HepG2 (cell line): ENCODE measurements around the gene TXNL4A. TPM values are rescaled to one million over a fixed set of nuclear protein-coding genes. Genes with fewer than 3 reads are reported as not detected.

ENCODE experiments used
- BRD4 ChIP-seq: sonication (generic); formaldehyde crosslinking; IDR thresholded peaks from 2 replicates; pipeline ENCODE4 v1.4.0; 2020; ENCODE audit warnings: missing genetic modification reagents
- CBX1 ChIP-seq: IDR thresholded peaks from one replicate; pipeline ENCODE4 v1.6.1; 2016; ENCODE audit warnings: antibody characterized with exemption, low read depth
- HOXA3 ChIP-seq: sonication (generic); formaldehyde crosslinking; IDR thresholded peaks from 2 replicates; pipeline ENCODE4 v1.5.0; 2020; ENCODE audit warnings: missing genetic modification reagents
- IRF2 ChIP-seq: IDR thresholded peaks from 2 replicates; pipeline ENCODE4 v1.6.1; 2018; ENCODE audit warnings: missing genetic modification reagents, missing compliant biosample characterization
- NFE2L2 ChIP-seq: fragments of 150-350 bp; IDR thresholded peaks from 2 replicates; pipeline ENCODE4 v1.6.1; 2014; ENCODE audit warnings: low read length
- NR1H2 ChIP-seq: sonication (generic); formaldehyde crosslinking; IDR thresholded peaks from 2 replicates; pipeline ENCODE4 v1.8.1; 2022; ENCODE audit warnings: low read depth, missing genetic modification reagents, borderline replicate concordance
- RXRB ChIP-seq: IDR thresholded peaks from 2 replicates; pipeline ENCODE4 v1.6.1; 2016; ENCODE audit warnings: borderline replicate concordance, missing genetic modification reagents, missing compliant biosample characterization
- SOX6 ChIP-seq, 2 experiments: fragments of 450-650 bp in 1 of 2; sonication (generic) in 1 of 2; formaldehyde crosslinking in 1 of 2; IDR thresholded peaks; 2 replicates each; pipeline versions ENCODE4 v1.4.0 to v1.6.1; 2017 to 2020; ENCODE audit warnings: antibody characterized with exemption in 1 of 2, mild to moderate bottlenecking in 1 of 2, missing genetic modification reagents in 1 of 2
- TGIF2 ChIP-seq: IDR thresholded peaks from 2 replicates; pipeline ENCODE4 v1.6.1; 2016; ENCODE audit warnings: control low read depth, missing compliant biosample characterization
- TOE1 ChIP-seq: sonication (generic); formaldehyde crosslinking; IDR thresholded peaks from 2 replicates; pipeline ENCODE4 v1.4.0; 2020; ENCODE audit warnings: mild to moderate bottlenecking, missing genetic modification reagents
- ZNF546 ChIP-seq: sonication (generic); formaldehyde crosslinking; conservative IDR thresholded peaks from 2 replicates; pipeline ENCODE4 v1.8.1; 2023; ENCODE audit warnings: mild to moderate bottlenecking, missing genetic modification reagents
- ZNF550 ChIP-seq: sonication (generic); formaldehyde crosslinking; IDR thresholded peaks from 2 replicates; pipeline ENCODE4 v1.4.0; 2020; ENCODE audit warnings: mild to moderate bottlenecking, missing genetic modification reagents, borderline replicate concordance
- ZNF577 ChIP-seq: sonication (generic); formaldehyde crosslinking; IDR thresholded peaks from 2 replicates; pipeline ENCODE4 v1.4.0; 2020; ENCODE audit warnings: mild to moderate bottlenecking, low read depth, missing genetic modification reagents, borderline replicate concordance
- ZNF605 ChIP-seq: sonication (generic); formaldehyde crosslinking; IDR thresholded peaks from 2 replicates; pipeline ENCODE4 v1.8.0; 2022; ENCODE audit warnings: mild to moderate bottlenecking, missing genetic modification reagents
- ZNF749 ChIP-seq: sonication (generic); formaldehyde crosslinking; IDR thresholded peaks from 2 replicates; pipeline ENCODE4 v1.8.0; 2022; ENCODE audit warnings: mild to moderate bottlenecking, missing genetic modification reagents, moderate library complexity, borderline replicate concordance
- ZNF891 ChIP-seq: sonication (generic); formaldehyde crosslinking; IDR thresholded peaks from 2 replicates; pipeline ENCODE4 v1.5.0; 2020; ENCODE audit warnings: mild to moderate bottlenecking, missing genetic modification reagents
- polyA plus RNA-seq, 8 experiments: library from polyadenylated mRNA; depleted of rRNA in 3 of 8; stranded (reverse) in 7 of 8; unstranded in 1 of 8; fragments of >200 nt; fragmentation: Illumina TruSeq in 4 of 8; extraction: Trizol in 4 of 8; gene quantifications; 2 replicates each; pipeline versions ENCODE4 v1.2.1 to v1.2.3, GENCODE V29; 2011 to 2016; ENCODE audit warnings: low read depth in 4 of 8, missing spikeins in 1 of 8, mixed read lengths in 1 of 8; ENCODE audit not compliant: insufficient read depth in 1 of 8
- total RNA-seq, 5 experiments: library from RNA; depleted of rRNA; stranded (reverse); fragments of >200 nt; fragmentation: Illumina TruSeq; extraction: Trizol; gene quantifications; 2 replicates each; pipeline ENCODE4 v1.2.3, GENCODE V29; 2016; ENCODE audit warnings: low read depth in 1 of 5
- TF ChIP-seq, protein P1 (sequence below): sonication (generic); formaldehyde crosslinking; IDR thresholded peaks from 2 replicates; pipeline ENCODE4 v1.4.0; 2020; ENCODE audit warnings: mild to moderate bottlenecking, missing genetic modification reagents
- TF ChIP-seq, protein P2 (sequence below): IDR thresholded peaks from 2 replicates; pipeline ENCODE4 v1.6.1; 2012; ENCODE audit warnings: inconsistent platforms
- TF ChIP-seq, protein P3 (sequence below): sonication (generic); formaldehyde crosslinking; IDR thresholded peaks from 2 replicates; pipeline ENCODE4 v1.4.0; 2020; ENCODE audit warnings: missing genetic modification reagents; ENCODE audit errors: not compliant biosample characterization
- TF ChIP-seq, protein P4 (sequence below): sonication (generic); formaldehyde crosslinking; IDR thresholded peaks from 2 replicates; pipeline ENCODE4 v1.8.1; 2023; ENCODE audit warnings: missing genetic modification reagents, mild to moderate bottlenecking, borderline replicate concordance
- TF ChIP-seq, protein P5 (sequence below): sonication (generic); formaldehyde crosslinking; IDR thresholded peaks from 2 replicates; pipeline ENCODE4 v1.9.0; 2022; ENCODE audit warnings: missing genetic modification reagents, mild to moderate bottlenecking, borderline replicate concordance
- TF ChIP-seq, protein P6 (sequence below): sonication (generic); formaldehyde crosslinking; conservative IDR thresholded peaks from 2 replicates; pipeline ENCODE4 v1.5.0; 2020; ENCODE audit warnings: missing genetic modification reagents

Gene TXNL4A
- total and polyA plus RNA-seq, 2 of the 13 experiments (the other 11 are each of a cell fraction or from before 2014, with no cell fraction given): 172 to 202 TPM

DNA sequence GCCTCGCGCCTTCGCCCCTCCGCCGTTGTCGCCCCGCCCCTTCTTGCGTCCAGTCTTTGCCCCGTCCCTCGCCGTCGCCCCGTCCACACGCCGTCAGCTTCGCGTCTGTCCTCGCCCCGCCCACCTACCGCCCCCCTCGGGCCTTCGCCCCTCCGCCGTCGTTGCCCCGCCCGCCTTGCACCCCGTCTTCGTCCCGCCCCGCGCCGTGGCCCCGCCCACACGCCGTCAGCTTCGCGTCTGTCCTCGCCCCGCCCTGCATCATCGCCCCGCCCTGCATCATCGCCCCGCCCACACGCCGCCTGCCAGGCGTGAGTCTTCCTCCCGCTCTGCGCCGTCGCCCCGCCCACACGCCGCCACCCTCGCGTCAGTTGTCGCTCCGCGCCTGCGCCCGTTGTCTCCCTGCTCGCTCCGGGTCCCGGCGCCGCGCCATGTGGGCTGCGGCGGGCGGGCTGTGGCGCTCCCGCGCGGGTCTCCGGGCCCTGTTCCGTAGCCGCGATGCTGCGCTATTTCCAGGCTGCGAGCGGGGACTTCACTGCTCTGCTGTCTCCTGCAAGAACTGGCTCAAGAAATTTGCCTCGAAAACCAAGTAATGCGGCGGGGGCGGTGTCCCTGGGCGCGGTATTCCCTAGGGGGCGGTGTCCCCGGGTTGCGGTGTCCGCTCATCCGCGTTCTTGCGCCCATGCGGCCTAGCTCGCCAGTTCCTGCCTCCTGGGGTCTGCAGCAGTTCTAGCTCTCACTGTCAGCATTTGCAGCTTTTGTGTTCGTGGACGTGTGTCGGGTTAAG lies 45.9 kb upstream of the TXNL4A start, which contains the start of gene RBFA (continued):
- TF ChIP-seq ZNF577 (CRISPR knock-in tag): no peak
- peak; percentile 50; the same call in 1 of the 2 replicates for TF ChIP-seq ZNF605
- TF ChIP-seq BRD4 (CRISPR knock-in tag): no peak
- TF ChIP-seq ZNF891: peak; percentile 71
- TF ChIP-seq ZNF749 (CRISPR knock-in tag): peak; percentile 60; the same call in 1 of the 2 replicates
- TF ChIP-seq, protein P1, sequence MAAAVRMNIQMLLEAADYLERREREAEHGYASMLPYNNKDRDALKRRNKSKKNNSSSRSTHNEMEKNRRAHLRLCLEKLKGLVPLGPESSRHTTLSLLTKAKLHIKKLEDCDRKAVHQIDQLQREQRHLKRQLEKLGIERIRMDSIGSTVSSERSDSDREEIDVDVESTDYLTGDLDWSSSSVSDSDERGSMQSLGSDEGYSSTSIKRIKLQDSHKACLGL (CRISPR knock-in tag): peak; percentile 96
- TF ChIP-seq SOX6 (IDR thresholded peaks at IDR 0.05): no peak
- peak; percentile 40; the same call in 1 of the 2 replicates for TF ChIP-seq SOX6 (CRISPR knock-in tag; IDR thresholded peaks at IDR 0.05)
- TF ChIP-seq RXRB (CRISPR knock-in tag): no peak
- TF ChIP-seq ZNF550 (CRISPR knock-in tag): no peak
- TF ChIP-seq, protein P2, sequence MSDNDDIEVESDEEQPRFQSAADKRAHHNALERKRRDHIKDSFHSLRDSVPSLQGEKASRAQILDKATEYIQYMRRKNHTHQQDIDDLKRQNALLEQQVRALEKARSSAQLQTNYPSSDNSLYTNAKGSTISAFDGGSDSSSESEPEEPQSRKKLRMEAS: peak; percentile 96
- no peak for TF ChIP-seq TOE1 (CRISPR knock-in tag)
- 0 out of 2 replicates have a peak, but pooled peaks have one; percentile 38 for TF ChIP-seq NR1H2 (CRISPR knock-in tag)
- TF ChIP-seq CBX1: no peak
- TF ChIP-seq, protein P3, sequence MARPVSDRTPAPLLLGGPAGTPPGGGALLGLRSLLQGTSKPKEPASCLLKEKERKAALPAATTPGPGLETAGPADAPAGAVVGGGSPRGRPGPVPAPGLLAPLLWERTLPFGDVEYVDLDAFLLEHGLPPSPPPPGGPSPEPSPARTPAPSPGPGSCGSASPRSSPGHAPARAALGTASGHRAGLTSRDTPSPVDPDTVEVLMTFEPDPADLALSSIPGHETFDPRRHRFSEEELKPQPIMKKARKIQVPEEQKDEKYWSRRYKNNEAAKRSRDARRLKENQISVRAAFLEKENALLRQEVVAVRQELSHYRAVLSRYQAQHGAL (CRISPR knock-in tag): peak; percentile 2
- no peak for TF ChIP-seq NFE2L2
- no peak for TF ChIP-seq TGIF2 (CRISPR knock-in tag)
- TF ChIP-seq ZNF546 (CRISPR knock-in tag): peak; percentile 76; the same call in 1 of the 2 replicates
- TF ChIP-seq, protein P4, sequence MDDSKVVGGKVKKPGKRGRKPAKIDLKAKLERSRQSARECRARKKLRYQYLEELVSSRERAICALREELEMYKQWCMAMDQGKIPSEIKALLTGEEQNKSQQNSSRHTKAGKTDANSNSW (CRISPR knock-in tag): peak; percentile 50; the same call in 1 of the 2 replicates
- TF ChIP-seq, protein P5, sequence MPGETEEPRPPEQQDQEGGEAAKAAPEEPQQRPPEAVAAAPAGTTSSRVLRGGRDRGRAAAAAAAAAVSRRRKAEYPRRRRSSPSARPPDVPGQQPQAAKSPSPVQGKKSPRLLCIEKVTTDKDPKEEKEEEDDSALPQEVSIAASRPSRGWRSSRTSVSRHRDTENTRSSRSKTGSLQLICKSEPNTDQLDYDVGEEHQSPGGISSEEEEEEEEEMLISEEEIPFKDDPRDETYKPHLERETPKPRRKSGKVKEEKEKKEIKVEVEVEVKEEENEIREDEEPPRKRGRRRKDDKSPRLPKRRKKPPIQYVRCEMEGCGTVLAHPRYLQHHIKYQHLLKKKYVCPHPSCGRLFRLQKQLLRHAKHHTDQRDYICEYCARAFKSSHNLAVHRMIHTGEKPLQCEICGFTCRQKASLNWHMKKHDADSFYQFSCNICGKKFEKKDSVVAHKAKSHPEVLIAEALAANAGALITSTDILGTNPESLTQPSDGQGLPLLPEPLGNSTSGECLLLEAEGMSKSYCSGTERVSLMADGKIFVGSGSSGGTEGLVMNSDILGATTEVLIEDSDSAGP: peak; percentile 83; the same call in 1 of the 2 replicates
- TF ChIP-seq IRF2 (CRISPR knock-in tag): 0 out of 2 replicates have a peak, but pooled peaks have one; percentile 57
- TF ChIP-seq, protein P6, sequence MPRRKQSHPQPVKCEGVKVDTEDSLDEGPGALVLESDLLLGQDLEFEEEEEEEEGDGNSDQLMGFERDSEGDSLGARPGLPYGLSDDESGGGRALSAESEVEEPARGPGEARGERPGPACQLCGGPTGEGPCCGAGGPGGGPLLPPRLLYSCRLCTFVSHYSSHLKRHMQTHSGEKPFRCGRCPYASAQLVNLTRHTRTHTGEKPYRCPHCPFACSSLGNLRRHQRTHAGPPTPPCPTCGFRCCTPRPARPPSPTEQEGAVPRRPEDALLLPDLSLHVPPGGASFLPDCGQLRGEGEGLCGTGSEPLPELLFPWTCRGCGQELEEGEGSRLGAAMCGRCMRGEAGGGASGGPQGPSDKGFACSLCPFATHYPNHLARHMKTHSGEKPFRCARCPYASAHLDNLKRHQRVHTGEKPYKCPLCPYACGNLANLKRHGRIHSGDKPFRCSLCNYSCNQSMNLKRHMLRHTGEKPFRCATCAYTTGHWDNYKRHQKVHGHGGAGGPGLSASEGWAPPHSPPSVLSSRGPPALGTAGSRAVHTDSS: 0 out of 2 replicates have a peak, but pooled peaks have one; percentile 62
- peak; percentile 57 for TF ChIP-seq HOXA3 (CRISPR knock-in tag)
